H1 (cell line): ENCODE measurements around the gene DHDH. TPM values are rescaled to one million over a fixed set of nuclear protein-coding genes. Genes with fewer than 3 reads are reported as not detected.

Experiments
- CTCF ChIA-PET: fragments of 300-600 bp; sonication (Branson Sonifier 250); formaldehyde crosslinking; loops from one replicate; lab custom pipeline; 2021; ENCODE audit not compliant: partially characterized antibody; lab: Charles Lee
- POLR2A ChIA-PET: fragments of 300-600 bp; sonication (Branson Sonifier 250); formaldehyde crosslinking; loops from one replicate; lab custom pipeline; 2021; ENCODE audit warnings: inconsistent platforms; ENCODE audit not compliant: partially characterized antibody; lab: Charles Lee
- DNase-seq, 2 experiments: peaks; one replicate each; pipeline versions ENCODE4 v3.0.0 to v3.0.0-alpha.2; 2010 to 2022; ENCODE audit warnings: low spot score in 2 of 2, low read depth in 1 of 2, mixed read lengths in 1 of 2
- FAIRE-seq: peaks from 2 replicates; lab custom pipeline; 2011; peaks lifted over from hg19 to GRCh38; lab: Jason Lieb, UNC
- H2AFZ ChIP-seq: 2 replicates; pipeline ENCODE4 v1.8.1; 2012; ENCODE audit warnings: low read length, inconsistent platforms
- H2AK5ac ChIP-seq: 2 replicates; pipeline ENCODE4 v1.6.1; 2013; ENCODE audit warnings: low read depth, low read length
- H2BK120ac ChIP-seq: replicated peaks from 2 replicates; pipeline ENCODE3; 2013; ENCODE audit warnings: low read depth, low read length, inconsistent platforms
- H2BK12ac ChIP-seq: 2 replicates; pipeline ENCODE4 v1.6.1; 2013; ENCODE audit warnings: low read depth, low read length
- H2BK15ac ChIP-seq: 2 replicates; pipeline ENCODE4 v1.6.1; 2013; ENCODE audit warnings: low read length
- H2BK20ac ChIP-seq: 2 replicates; pipeline ENCODE4 v1.6.1; 2013; ENCODE audit warnings: low read length
- H2BK5ac ChIP-seq: 2 replicates; pipeline ENCODE4 v1.6.1; 2013; ENCODE audit warnings: low read depth, low read length
- H3K14ac ChIP-seq: 2 replicates; pipeline ENCODE4 v1.6.1; 2013; ENCODE audit warnings: inconsistent platforms; ENCODE audit not compliant: insufficient read length
- H3K18ac ChIP-seq: 2 replicates; pipeline ENCODE4 v1.6.1; 2013; ENCODE audit warnings: low read length; ENCODE audit errors: extremely low read depth
- H3K23ac ChIP-seq: 2 replicates; pipeline ENCODE4 v1.6.1; 2013; ENCODE audit warnings: inconsistent platforms; ENCODE audit not compliant: insufficient read length
- H3K23me2 ChIP-seq: 2 replicates; pipeline ENCODE4 v1.6.1; 2013; ENCODE audit warnings: low read depth, low read length
- H3K27ac ChIP-seq: 2 replicates; pipeline ENCODE4 v1.6.1; 2011; ENCODE audit warnings: low read depth, low read length, inconsistent platforms
- H3K27me3 ChIP-seq, 4 experiments: replicated peaks in 1 of 4; 1 replicate in 1 of 4; 2 replicates in 3 of 4; pipeline versions ENCODE4 v1.6.1 to v1.8.1; 2011 to 2013; ENCODE audit warnings: low read length in 3 of 4, mild to moderate bottlenecking in 3 of 4, inconsistent platforms in 2 of 4, mixed read lengths in 2 of 4, moderate library complexity in 1 of 4; ENCODE audit not compliant: control insufficient read depth in 3 of 4, insufficient read depth in 3 of 4; ENCODE audit errors: extremely low read depth in 1 of 4
- H3K36me3 ChIP-seq, 4 experiments: 2 replicates each; pipeline versions ENCODE4 v1.6.1 to v1.8.1; 2011 to 2013; ENCODE audit warnings: mild to moderate bottlenecking in 4 of 4, low read length in 3 of 4, moderate library complexity in 2 of 4, control low read depth in 1 of 4, inconsistent platforms in 1 of 4; ENCODE audit not compliant: insufficient read depth in 4 of 4, control insufficient read depth in 2 of 4
- H3K4ac ChIP-seq: replicated peaks from 2 replicates; pipeline ENCODE3; 2013; ENCODE audit warnings: low read length, low read depth, mixed read lengths, inconsistent platforms; ENCODE audit not compliant: insufficient read length
- H3K4me1 ChIP-seq, 4 experiments: replicated peaks in 1 of 4; 1 replicate in 1 of 4; 2 replicates in 3 of 4; pipeline versions ENCODE4 v1.6.1 to v1.8.1; 2011 to 2013; ENCODE audit warnings: low read length in 3 of 4, inconsistent platforms in 2 of 4, mixed read lengths in 1 of 4; ENCODE audit not compliant: insufficient read depth in 4 of 4, control insufficient read depth in 3 of 4
- H3K4me2 ChIP-seq, 2 experiments: 2 replicates each; pipeline versions ENCODE4 v1.6.1 to v1.8.1; 2011 to 2013; ENCODE audit warnings: low read depth in 2 of 2, low read length in 2 of 2, control low read depth in 1 of 2, inconsistent platforms in 1 of 2, mild to moderate bottlenecking in 1 of 2; ENCODE audit not compliant: insufficient read depth in 1 of 2
- H3K4me3 ChIP-seq, 4 experiments: fragments of 200-600, 300-600 bp in 1 of 4; sonication (generic), shearing (Covaris generic), sonication (Bioruptor Twin) in 1 of 4; 2 replicates each; pipeline versions ENCODE4 v1.5.1 to v1.8.1; 2011 to 2016; ENCODE audit warnings: low read length in 4 of 4, low read depth in 3 of 4, control low read depth in 2 of 4, inconsistent platforms in 2 of 4, mild to moderate bottlenecking in 2 of 4, mixed read lengths in 1 of 4, moderate library complexity in 1 of 4; ENCODE audit not compliant: insufficient read depth in 2 of 4; ENCODE audit errors: extremely low read depth in 1 of 4
- H3K56ac ChIP-seq: replicated peaks from 2 replicates; pipeline ENCODE3; 2013; ENCODE audit warnings: low read depth, mild to moderate bottlenecking, mixed read lengths, low read length, inconsistent platforms; ENCODE audit not compliant: insufficient read length
- H3K79me1 ChIP-seq: 2 replicates; pipeline ENCODE4 v1.6.1; 2013; ENCODE audit warnings: low read depth, low read length, control low read depth
- H3K79me2 ChIP-seq, 2 experiments: 2 replicates each; pipeline versions ENCODE4 v1.6.1 to v1.8.1; 2012 to 2013; ENCODE audit warnings: low read length in 2 of 2, mild to moderate bottlenecking in 2 of 2, inconsistent platforms in 1 of 2; ENCODE audit not compliant: insufficient read depth in 2 of 2, control insufficient read depth in 1 of 2
- H3K9ac ChIP-seq, 4 experiments: replicated peaks in 1 of 4; 1 replicate in 1 of 4; 2 replicates in 3 of 4; pipeline versions ENCODE4 v1.6.1 to v1.8.1; 2011 to 2013; ENCODE audit warnings: low read depth in 3 of 4, low read length in 3 of 4, control low read depth in 2 of 4, mild to moderate bottlenecking in 2 of 4, moderate library complexity in 2 of 4, inconsistent platforms in 1 of 4; ENCODE audit errors: extremely low read depth in 1 of 4
- H3K9me3 ChIP-seq, 2 experiments: 2 replicates each; pipeline versions ENCODE4 v1.6.1 to v1.8.1; 2012 to 2013; ENCODE audit warnings: mild to moderate bottlenecking in 2 of 2, moderate library complexity in 2 of 2, control low read depth in 1 of 2, inconsistent platforms in 1 of 2, low read depth in 1 of 2, low read length in 1 of 2, mixed read lengths in 1 of 2; ENCODE audit not compliant: insufficient read depth in 2 of 2
- H4K20me1 ChIP-seq, 2 experiments: replicated peaks in 1 of 2; 2 replicates each; pipeline versions ENCODE3 to v1.8.1; 2011 to 2013; ENCODE audit warnings: inconsistent platforms in 2 of 2, low read length in 2 of 2, mild to moderate bottlenecking in 1 of 2; ENCODE audit not compliant: insufficient read depth in 2 of 2, control insufficient read depth in 1 of 2
- H4K5ac ChIP-seq: 2 replicates; pipeline ENCODE4 v1.6.1; 2013; ENCODE audit warnings: low read length, low read depth, mixed read lengths, inconsistent platforms; ENCODE audit not compliant: insufficient read length
- H4K8ac ChIP-seq: 2 replicates; pipeline ENCODE4 v1.8.0; 2013; ENCODE audit warnings: mild to moderate bottlenecking, moderate library complexity, low read length, inconsistent platforms; ENCODE audit not compliant: insufficient read depth; ENCODE audit errors: extremely low read depth
- H4K91ac ChIP-seq: replicated peaks from 2 replicates; pipeline ENCODE3; 2013; ENCODE audit warnings: low read length, mixed read lengths, inconsistent platforms; ENCODE audit not compliant: insufficient read length
- BACH1 ChIP-seq: IDR thresholded peaks from 2 replicates; pipeline ENCODE4 v1.6.1; 2012; ENCODE audit warnings: low read length, improper control_type of control experiment
- BRCA1 ChIP-seq: IDR thresholded peaks from 2 replicates; pipeline ENCODE4 v1.6.1; 2012; ENCODE audit warnings: low read depth, low read length, improper control_type of control experiment
- CHD2 ChIP-seq: IDR thresholded peaks from 2 replicates; pipeline ENCODE4 v1.6.1; 2012; ENCODE audit warnings: low read length, improper control_type of control experiment
- EGR1 ChIP-seq: IDR thresholded peaks from 2 replicates; pipeline ENCODE4 v1.6.1; 2011; ENCODE audit warnings: low read depth, low read length, borderline replicate concordance
- EZH2 ChIP-seq: fragments of 200-600 bp; sonication (generic); IDR thresholded peaks from 2 replicates; pipeline ENCODE4 v1.7.1; 2012; ENCODE audit warnings: low read depth, mild to moderate bottlenecking, moderate library complexity, low read length, inconsistent platforms; ENCODE audit not compliant: severe bottlenecking
- GTF2F1 ChIP-seq: IDR thresholded peaks from 2 replicates; pipeline ENCODE4 v1.6.1; 2012; ENCODE audit warnings: low read depth, low read length, improper control_type of control experiment, borderline replicate concordance
- HDAC2 ChIP-seq, 2 experiments: fragments of 300-600 bp in 1 of 2; sonication (generic) in 1 of 2; IDR thresholded peaks; 2 replicates each; pipeline ENCODE4 v1.6.1; 2011 to 2012; ENCODE audit warnings: low read depth in 2 of 2, low read length in 2 of 2, mild to moderate bottlenecking in 2 of 2, moderate library complexity in 2 of 2, borderline replicate concordance in 1 of 2, inconsistent platforms in 1 of 2
- MAFK ChIP-seq: IDR thresholded peaks from 2 replicates; pipeline ENCODE4 v1.6.1; 2012; ENCODE audit warnings: low read depth, mild to moderate bottlenecking, improper control_type of control experiment, low read length
- NRF1 ChIP-seq: IDR thresholded peaks from 2 replicates; pipeline ENCODE4 v1.6.1; 2011; ENCODE audit warnings: mild to moderate bottlenecking, low read depth, low read length, improper control_type of control experiment
- SAP30 ChIP-seq: fragments of 300-600 bp; sonication (generic); IDR thresholded peaks from 2 replicates; pipeline ENCODE4 v1.7.1; 2012; ENCODE audit warnings: low read length, moderate library complexity, mild to moderate bottlenecking, inconsistent platforms; ENCODE audit not compliant: insufficient read depth, insufficient replicate concordance
- SRF ChIP-seq: IDR thresholded peaks from 2 replicates; pipeline ENCODE4 v1.6.1; 2011; ENCODE audit warnings: mild to moderate bottlenecking, low read depth, low read length, moderate library complexity
- TBP ChIP-seq: IDR thresholded peaks from 2 replicates; pipeline ENCODE4 v1.6.1; 2011; ENCODE audit warnings: low read depth, low read length, improper control_type of control experiment
- WGBS, 2 experiments: shearing (Covaris generic) in 1 of 2; methylation state at CpG; one replicate each; pipeline versions ENCODE4 v1.1.6 to v1.1.7; 2013 to 2015; ENCODE audit warnings: low lambda C conversion rate in 2 of 2, mixed read lengths in 2 of 2, inconsistent platforms in 1 of 2, low coverage in 1 of 2, missing lambda C conversion rate in 1 of 2; ENCODE audit not compliant: insufficient replicate concordance in 2 of 2, insufficient coverage in 1 of 2, insufficient read length in 1 of 2; ENCODE audit errors: extremely low coverage in 1 of 2, missing lambda C conversion rate in 1 of 2; 5-methylcytosine and 5-hydroxymethylcytosine counted together
- polyA plus RNA-seq, 7 experiments: library from polyadenylated mRNA; depleted of rRNA in 3 of 7; stranded (reverse) in 5 of 7; unstranded in 2 of 7; fragments of >200 nt in 5 of 7; fragments of 200-250 nt in 2 of 7; gene quantifications; 1 replicate in 5 of 7; 2 replicates in 1 of 7; 4 replicates in 1 of 7; pipeline versions ENCODE4 v1.2.1 to v1.2.3, GENCODE V29; 2011 to 2013; ENCODE audit warnings: missing spikeins in 2 of 7, mixed read lengths in 2 of 7
- total RNA-seq: library from RNA; stranded (reverse); fragmentation: NEBNext Ultra II Directional; extraction: Animal tissue kit (Norgen Biotek cat#: 25700); gene quantifications from 2 replicates; pipeline ENCODE4 v1.2.1, GENCODE V29; 2021

Gene DHDH
- total and polyA plus RNA-seq, 2 of the 8 experiments (the other 6 are each of a cell fraction or from before 2014, with no cell fraction given): 2.2 to 2.8 TPM

DNA sequence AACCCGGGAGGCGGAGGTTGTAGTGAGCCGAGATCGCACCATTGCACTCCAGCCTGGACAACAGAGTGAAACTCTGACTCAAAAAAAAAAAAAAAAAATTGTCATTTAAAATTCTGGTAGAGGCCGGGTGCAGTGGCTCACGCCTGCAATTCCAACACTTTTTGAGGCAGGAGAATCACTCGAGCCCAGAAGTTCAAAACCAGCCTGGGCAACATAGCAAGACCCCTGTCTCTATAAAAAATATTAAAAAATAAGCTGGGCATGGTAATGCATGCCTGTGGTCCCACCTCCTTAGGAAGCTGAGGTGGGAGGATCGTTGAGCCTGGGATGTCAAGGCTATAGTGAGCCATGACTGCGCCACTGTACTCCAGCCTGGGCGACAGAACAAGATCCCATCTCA lies 27.2 kb upstream of the DHDH start:
- Histone ChIP-seq H2BK12ac (no peak overlapping the region), H3K14ac (no peak overlapping the region), H4K5ac (no peak overlapping the region), H3K9me3 (no peaks in the 10 kb centered on the region), H4K20me1 (peaks cover 0 to 2% of the 10 kb centered on the region in 2 experiments), H3K9ac (no peak overlapping the region), H3K23ac (no peak overlapping the region), H2BK5ac (no peak overlapping the region), H3K56ac (no peak overlapping the region), H3K27ac (no peak overlapping the region), H2BK15ac (no peak overlapping the region), H3K23me2 (peaks cover 5% of the 10 kb centered on the region; the same call in 1 of the 2 replicates), H2BK20ac (no peak overlapping the region), H3K27me3 (no peaks in the 10 kb centered on the region), H4K8ac (no peak overlapping the region), H2AFZ (no peak overlapping the region), H3K79me1 (peaks cover 2% of the 10 kb centered on the region; the same call in 1 of the 2 replicates), H3K4me3 (no peak overlapping the region), H2BK120ac (no peak overlapping the region), H3K79me2 (peaks cover 0 to 10% of the 10 kb centered on the region in 2 experiments; a peak in 2 of 4 replicates), H2AK5ac (no peak overlapping the region), H3K4me1 (no peaks in the 10 kb centered on the region; a peak in 1 of 7 replicates), H3K36me3 (peaks cover 13 to 36% (median 25%) of the 10 kb centered on the region in 4 experiments; a peak in 6 of 8 replicates), H3K4ac (no peak overlapping the region), H3K18ac (no peak overlapping the region), H4K91ac (no peak overlapping the region), H3K4me2 (no peak overlapping the region)
- WGBS, 2 experiments: 96% methylated on average over 10 of the region's 10 CpGs; no CpG with 5 or more reads in 1 of the 2 experiments
- no peak for DNase-seq
- POLR2A ChIA-PET: interaction anchor here (0.8 to 1.0 kb wide), 2 partner anchors 10 kb away, joined by 3 read pairs; no protein-coding TSS in a partner anchor
- CTCF ChIA-PET: interaction anchor here (0.7 kb wide), 1 partner anchor 18 kb away, joined by 3 read pairs; no protein-coding TSS in a partner anchor
- FAIRE-seq: no peak
- no peak for TF ChIP-seq MAFK
- no peak for TF ChIP-seq TBP
- no peak for TF ChIP-seq CHD2
- no peak for TF ChIP-seq EZH2
- no peak for TF ChIP-seq HDAC2 (IDR thresholded peaks at IDR 0.05; ENCODE audit: borderline replicate concordance in 1 of 2, low read depth in 2 of 2, low read length in 2 of 2)
- no peak for TF ChIP-seq GTF2F1
- no peak for TF ChIP-seq BRCA1
- no peak for TF ChIP-seq EGR1
- TF ChIP-seq NRF1: no peak
- no peak for TF ChIP-seq SRF
- TF ChIP-seq SAP30: no peak
- TF ChIP-seq BACH1: no peak
